Kidney epithelial cell (primary cell): ENCODE data around the gene RNASE8. TPM values are rescaled to one million over a fixed set of nuclear protein-coding genes. Genes with fewer than 3 reads are reported as not detected.

Source experiments
- DNase-seq: peaks from one replicate; pipeline ENCODE4 v3.0.0-alpha.2; 2010; ENCODE audit warnings: low read depth
- H3K27me3 ChIP-seq: 2 replicates; pipeline ENCODE4 v1.6.0; 2011; ENCODE audit warnings: low read length; ENCODE audit not compliant: control insufficient read depth, insufficient read depth
- H3K36me3 ChIP-seq: 2 replicates; pipeline ENCODE4 v1.5.1; 2011; ENCODE audit warnings: low read length; ENCODE audit not compliant: control insufficient read depth, insufficient read depth
- H3K4me3 ChIP-seq: 2 replicates; pipeline ENCODE4 v1.5.1; 2011; ENCODE audit warnings: low read depth, mild to moderate bottlenecking, control low read depth, low read length
- CTCF ChIP-seq: IDR thresholded peaks from 2 replicates; pipeline ENCODE4 v1.5.1; 2011; ENCODE audit warnings: mild to moderate bottlenecking, moderate library complexity, low read length, control low read depth, inconsistent platforms; ENCODE audit not compliant: insufficient read depth, poor library complexity, severe bottlenecking
- total RNA-seq: library from RNA; depleted of rRNA; stranded (reverse); fragments of >200 nt; gene quantifications from 2 replicates; pipeline ENCODE4 v1.2.3, GENCODE V29; 2015

The RNASE8 gene
- total RNA-seq, 1 donor from 2014 or later: not detected

- Histone ChIP-seq H3K4me3 (no peak overlapping the region), H3K36me3 (no peaks in the 10 kb centered on the region), H3K27me3 (no peaks in the 10 kb centered on the region)
- no peak for DNase-seq
- no peak for TF ChIP-seq CTCF
Observed at GRCh38 chr14:21099596-21099985, 42.0 kb downstream of the RNASE8 start.

- H3K27me3 ChIP-seq: no peaks in the 10 kb centered on the region
- H3K4me3 ChIP-seq: no peak within 1 kb of the TSS
- no peak for DNase-seq
- no peaks in the 10 kb centered on the region for H3K36me3 ChIP-seq
- TF ChIP-seq CTCF: no peak
Observed at GRCh38 chr14:21100931-21101330, 43.3 kb downstream of the RNASE8 start, which contains the start of gene TMEM253. TSS of gene TMEM253 (plus strand) at chr14:21101066. CDS start at chr14:21101344, 278 bp downstream.

DNA sequence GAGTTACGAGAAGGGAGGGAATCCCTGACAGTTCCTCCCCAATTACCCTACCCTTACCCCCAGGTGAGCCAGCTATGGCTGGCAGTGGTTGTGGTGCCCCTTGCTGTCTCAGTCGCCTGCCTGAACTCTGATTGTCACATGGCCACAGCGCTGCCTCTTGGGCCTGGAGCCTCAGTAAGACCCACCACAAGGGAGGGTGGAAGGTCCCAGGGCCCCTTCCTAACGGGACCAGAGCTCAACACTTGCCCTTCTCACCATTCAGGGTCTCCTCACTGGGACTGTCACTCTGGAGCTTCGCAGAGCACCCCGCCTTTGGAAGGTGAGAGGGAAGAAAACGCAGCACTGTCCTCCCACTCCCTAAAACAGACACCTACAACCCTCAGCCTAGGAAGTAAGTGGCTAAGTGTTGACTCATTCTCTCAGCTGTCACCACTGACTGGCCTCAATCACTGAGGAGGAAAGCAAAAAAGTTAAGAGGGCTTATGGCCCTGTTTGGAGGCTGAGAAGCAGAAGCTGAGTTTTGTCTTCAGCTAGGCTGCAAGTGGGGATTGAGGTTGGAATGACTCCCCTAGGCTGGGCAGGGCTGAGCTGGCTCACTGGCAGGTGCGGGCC is 44.3 kb downstream of the RNASE8 start:
- no peak for DNase-seq

GRCh38 chr14:21102521-21103410 is 45.1 kb downstream of the RNASE8 start:
- no peak for TF ChIP-seq CTCF
- Histone ChIP-seq H3K27me3 (no peaks in the 10 kb centered on the region), H3K4me3 (peak overlapping the region; percentile 58), H3K36me3 (no peaks in the 10 kb centered on the region)
- no peak for DNase-seq

More for the DNA sequence above, 44.3 kb downstream of the RNASE8 start:
- Histone ChIP-seq H3K27me3 (no peaks in the 10 kb centered on the region), H3K4me3 (no peak overlapping the region), H3K36me3 (no peaks in the 10 kb centered on the region)
- no peak for TF ChIP-seq CTCF

DNA sequence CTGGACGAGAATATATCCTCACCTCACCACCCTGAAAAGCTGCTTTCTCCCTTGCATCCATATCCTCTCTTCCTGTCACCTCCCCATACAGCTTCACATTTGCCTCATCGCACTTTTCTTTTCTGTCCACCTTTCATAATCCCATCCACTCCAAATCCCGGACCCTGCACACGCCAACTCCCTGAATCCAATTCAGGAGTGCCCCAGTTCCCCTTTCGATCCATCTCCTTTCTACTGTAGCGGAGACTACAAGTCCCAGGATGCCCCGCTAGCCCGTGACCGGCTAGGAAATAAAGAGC is 45.7 kb downstream of the RNASE8 start:
- DNase-seq: no peak
- TF ChIP-seq CTCF: no peak

More for the DNA sequence above, 45.7 kb downstream of the RNASE8 start:
- Histone ChIP-seq H3K36me3 (no peaks in the 10 kb centered on the region), H3K27me3 (no peaks in the 10 kb centered on the region), H3K4me3 (peak overlapping the region; percentile 58)
